H9 (cell line): ENCODE measurements around the gene KAZN. TPM values are rescaled to one million over a fixed set of nuclear protein-coding genes. Genes with fewer than 3 reads are reported as not detected.

Experiments
- DNase-seq: peaks from one replicate; pipeline ENCODE4 v3.0.0-alpha.2; 2017
- H2AFZ ChIP-seq: one replicate; pipeline ENCODE4 v1.6.1; 2013; ENCODE audit warnings: mild to moderate bottlenecking, low read length, control low read depth, moderate library complexity
- H2AK5ac ChIP-seq: 2 replicates; pipeline ENCODE4 v1.6.1; 2013; ENCODE audit warnings: low read length, control low read depth, mixed read lengths; ENCODE audit not compliant: insufficient read length
- H2BK120ac ChIP-seq: one replicate; pipeline ENCODE4 v1.6.1; 2013; ENCODE audit warnings: low read depth, mild to moderate bottlenecking, low read length, control low read depth, inconsistent platforms; ENCODE audit not compliant: poor library complexity, severe bottlenecking
- H2BK12ac ChIP-seq: 2 replicates; pipeline ENCODE4 v1.6.1; 2013; ENCODE audit warnings: low read length, control low read depth, mixed read lengths, low read depth; ENCODE audit not compliant: insufficient read length
- H2BK15ac ChIP-seq: 2 replicates; pipeline ENCODE4 v1.6.1; 2013; ENCODE audit warnings: low read depth, low read length, control low read depth
- H2BK20ac ChIP-seq: one replicate; pipeline ENCODE4 v1.6.1; 2013; ENCODE audit warnings: low read depth, mild to moderate bottlenecking, low read length, control low read depth, inconsistent platforms; ENCODE audit not compliant: poor library complexity, severe bottlenecking
- H2BK5ac ChIP-seq: 2 replicates; pipeline ENCODE4 v1.6.1; 2013; ENCODE audit warnings: low read length, control low read depth, mixed read lengths; ENCODE audit not compliant: insufficient read length
- H3K14ac ChIP-seq: 2 replicates; pipeline ENCODE4 v1.6.1; 2013; ENCODE audit warnings: low read length, control low read depth; ENCODE audit not compliant: insufficient read depth
- H3K18ac ChIP-seq: 2 replicates; pipeline ENCODE4 v1.6.1; 2013; ENCODE audit warnings: low read depth, mild to moderate bottlenecking, mixed read lengths, low read length, control low read depth; ENCODE audit not compliant: insufficient read length
- H3K23ac ChIP-seq: 2 replicates; pipeline ENCODE4 v1.6.1; 2013; ENCODE audit warnings: low read length, control low read depth, mixed read lengths, low read depth; ENCODE audit not compliant: insufficient read length
- H3K23me2 ChIP-seq: 2 replicates; pipeline ENCODE4 v1.6.1; 2013; ENCODE audit warnings: low read depth, mild to moderate bottlenecking, mixed read lengths, low read length, control low read depth; ENCODE audit not compliant: insufficient read length, poor library complexity, severe bottlenecking
- H3K27ac ChIP-seq: 2 replicates; pipeline ENCODE4 v1.5.1; 2013; ENCODE audit warnings: low read length, control low read depth, mixed read lengths, low read depth; ENCODE audit not compliant: insufficient read length
- H3K27me3 ChIP-seq: 2 replicates; pipeline ENCODE4 v1.6.1; 2013; ENCODE audit warnings: low read length, control low read depth, inconsistent platforms; ENCODE audit not compliant: insufficient read depth
- H3K4ac ChIP-seq: 2 replicates; pipeline ENCODE4 v1.6.1; 2013; ENCODE audit warnings: low read depth, mild to moderate bottlenecking, control low read depth, inconsistent platforms, low read length, moderate library complexity
- H3K4me1 ChIP-seq: 2 replicates; pipeline ENCODE4 v1.6.1; 2013; ENCODE audit warnings: low read length, control low read depth, inconsistent platforms; ENCODE audit not compliant: insufficient read depth
- H3K4me2 ChIP-seq: 2 replicates; pipeline ENCODE4 v1.6.1; 2013; ENCODE audit warnings: low read length, control low read depth, mixed read lengths; ENCODE audit not compliant: insufficient read length, insufficient read depth
- H3K56ac ChIP-seq: 2 replicates; pipeline ENCODE4 v1.6.1; 2013; ENCODE audit warnings: low read depth, mild to moderate bottlenecking, mixed read lengths, low read length, control low read depth; ENCODE audit not compliant: insufficient read length
- H3K79me1 ChIP-seq: 2 replicates; pipeline ENCODE4 v1.6.1; 2013; ENCODE audit warnings: low read depth, mild to moderate bottlenecking, moderate library complexity, low read length, control low read depth, inconsistent platforms; ENCODE audit not compliant: insufficient read depth, poor library complexity, severe bottlenecking
- H3K79me2 ChIP-seq: 2 replicates; pipeline ENCODE4 v1.6.1; 2013; ENCODE audit warnings: low read length, control low read depth, inconsistent platforms; ENCODE audit not compliant: insufficient read depth
- H3K9ac ChIP-seq: 2 replicates; pipeline ENCODE4 v1.6.1; 2013; ENCODE audit warnings: low read length, control low read depth, mixed read lengths; ENCODE audit not compliant: insufficient read length; ENCODE audit errors: extremely low read depth
- H3K9me3 ChIP-seq: one replicate; pipeline ENCODE4 v1.6.1; 2013; ENCODE audit warnings: low read depth, low read length, inconsistent platforms; ENCODE audit not compliant: control insufficient read depth
- H3T11ph ChIP-seq: one replicate; pipeline ENCODE4 v1.6.1; 2013; ENCODE audit warnings: mild to moderate bottlenecking, low read length, control low read depth, inconsistent platforms
- H4K20me1 ChIP-seq: one replicate; pipeline ENCODE4 v1.6.1; 2013; ENCODE audit not compliant: control insufficient read depth, insufficient read length, insufficient read depth
- H4K5ac ChIP-seq: 2 replicates; pipeline ENCODE4 v1.6.1; 2013; ENCODE audit warnings: low read depth, mild to moderate bottlenecking, mixed read lengths, low read length, control low read depth; ENCODE audit not compliant: insufficient read length
- H4K8ac ChIP-seq: replicated peaks from 2 replicates; pipeline ENCODE4 v1.6.1; 2013; ENCODE audit warnings: low read length, control low read depth, mixed read lengths, low read depth; ENCODE audit not compliant: insufficient read length
- H4K91ac ChIP-seq: 2 replicates; pipeline ENCODE4 v1.6.1; 2013; ENCODE audit warnings: low read depth, mild to moderate bottlenecking, moderate library complexity, mixed read lengths, low read length, control low read depth; ENCODE audit not compliant: insufficient read length
- H3K27ac Mint-ChIP-seq, 3 experiments: 2 replicates in 2 of 3; 3 replicates in 1 of 3; pipeline ENCODE4 v1.8.0; 2020 to 2021; ENCODE audit warnings: mixed read lengths in 3 of 3, mild to moderate bottlenecking in 1 of 3, moderate library complexity in 1 of 3
- H3K27me3 Mint-ChIP-seq: 2 replicates; pipeline ENCODE4 v1.8.0; 2021; ENCODE audit warnings: low read depth, mild to moderate bottlenecking, moderate library complexity, mixed read lengths
- H3K36me3 Mint-ChIP-seq, 3 experiments: 2 replicates in 2 of 3; 3 replicates in 1 of 3; pipeline ENCODE4 v1.8.0; 2020 to 2021; ENCODE audit warnings: low read depth in 3 of 3, mixed read lengths in 3 of 3; ENCODE audit not compliant: insufficient read depth in 1 of 3
- H3K4me1 Mint-ChIP-seq, 2 experiments: 2 replicates each; pipeline ENCODE4 v1.8.0; 2020; ENCODE audit warnings: mixed read lengths in 2 of 2
- H3K4me3 Mint-ChIP-seq, 2 experiments: 2 replicates in 1 of 2; 3 replicates in 1 of 2; pipeline ENCODE4 v1.8.0; 2020 to 2021; ENCODE audit warnings: mild to moderate bottlenecking in 2 of 2, mixed read lengths in 2 of 2, moderate library complexity in 1 of 2
- H3K9me3 Mint-ChIP-seq, 2 experiments: 2 replicates in 1 of 2; 3 replicates in 1 of 2; pipeline ENCODE4 v1.8.0; 2020; ENCODE audit warnings: mild to moderate bottlenecking in 2 of 2, mixed read lengths in 2 of 2, moderate library complexity in 1 of 2
- CTCF ChIP-seq: fragments of 200-600 bp; sonication (generic); conservative IDR thresholded peaks from 3 replicates; pipeline ENCODE4 v1.8.0; 2021; ENCODE audit warnings: antibody characterized with exemption, mild to moderate bottlenecking
- WGBS: extraction: QIAGEN DNeasy Blood & Tissue Kit; methylation state at CpG from one replicate; pipeline ENCODE4 v1.1.7; 2013; ENCODE audit warnings: missing lambda C conversion rate, low lambda C conversion rate, mixed read lengths; ENCODE audit not compliant: insufficient read length; ENCODE audit errors: extremely low coverage; 5-methylcytosine and 5-hydroxymethylcytosine counted together
- total RNA-seq: library from RNA; stranded (reverse); gene quantifications from 2 replicates; pipeline ENCODE4 v1.2.1, GENCODE V29; 2021

Gene KAZN
- total RNA-seq, 1 experiment from 2014 or later, result 7.6 TPM

DNA sequence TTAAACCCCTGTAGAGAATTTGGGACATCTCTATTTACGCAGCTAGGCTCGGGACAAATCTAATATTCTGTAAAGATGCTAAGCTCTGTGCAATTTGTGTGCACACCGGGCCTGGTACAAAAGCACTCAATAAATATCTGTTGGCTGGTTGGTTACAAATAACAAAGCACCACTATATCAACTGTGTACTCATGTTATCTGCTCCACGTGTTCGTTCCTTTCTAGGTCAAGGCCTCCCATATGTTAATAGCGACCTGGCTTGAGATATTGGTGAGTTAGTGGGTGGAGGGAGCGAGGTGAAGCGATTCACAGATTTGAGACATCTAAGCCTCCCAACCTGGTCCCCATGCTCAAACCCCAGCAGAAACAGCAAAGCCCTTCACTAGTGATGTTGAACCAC is 47.1 kb upstream of the KAZN start:
- Histone ChIP-seq H2AFZ (no peak overlapping the region), H3K56ac (no peak overlapping the region), H3K79me1 (no peaks in the 10 kb centered on the region), H3K14ac (no peak overlapping the region), H3T11ph (no peak overlapping the region), H3K27ac (no peak overlapping the region), H3K9ac (no peak overlapping the region), H3K23me2 (no peaks in the 10 kb centered on the region), H3K4ac (no peak overlapping the region), H2BK5ac (no peak overlapping the region), H3K4me2 (no peak overlapping the region), H2BK20ac (no peak overlapping the region), H3K4me1 (no peaks in the 10 kb centered on the region; the same call in 1 of the 2 replicates), H4K91ac (no peak overlapping the region), H2BK15ac (no peak overlapping the region), H2BK120ac (no peak overlapping the region), H3K18ac (no peak overlapping the region), H4K20me1 (no peaks in the 10 kb centered on the region), H2AK5ac (no peak overlapping the region), H3K9me3 (no peaks in the 10 kb centered on the region), H3K27me3 (no peaks in the 10 kb centered on the region; the same call in 1 of the 2 replicates), H3K79me2 (no peaks in the 10 kb centered on the region), H3K23ac (no peak overlapping the region), H4K8ac (no peak overlapping the region), H2BK12ac (no peak overlapping the region), H4K5ac (no peak overlapping the region)
- Mint-ChIP-seq H3K36me3 (no peaks in the 10 kb centered on the region), H3K4me3 (no peak overlapping the region), H3K27me3 (peaks cover 22% of the 10 kb centered on the region), H3K27ac (no peak overlapping the region), H3K9me3 (no peaks in the 10 kb centered on the region), H3K4me1 (peaks cover 18 to 32% of the 10 kb centered on the region in 2 experiments)
- DNase-seq, result no peak
- WGBS, result no CpG with 5 or more reads among the region's 8 CpGs
- TF ChIP-seq CTCF, result no peak
